ENCODE results near the gene RGS19.

DNA sequence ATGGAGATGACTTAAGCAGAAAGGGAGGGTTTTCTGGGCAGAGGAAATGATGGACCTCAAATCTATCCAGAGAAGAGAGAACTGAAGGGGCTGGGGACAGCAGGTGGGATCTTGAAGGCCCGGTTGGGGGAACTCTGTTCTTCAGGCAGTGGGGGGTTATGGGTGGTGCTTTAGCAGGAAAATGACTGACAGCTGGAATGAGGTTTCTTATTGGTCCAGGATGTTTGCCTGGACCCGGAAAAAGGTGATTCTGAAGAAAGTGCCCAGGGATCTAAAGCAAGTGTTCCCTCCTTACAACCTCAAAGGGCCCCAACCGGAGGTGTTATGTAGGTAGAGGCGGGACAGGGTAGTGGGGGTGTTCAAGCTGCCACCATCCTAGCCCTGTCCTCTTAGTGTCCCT is 16.1 kb upstream of the RGS19 start:
- TF ChIP-seq POLR2A (IDR thresholded peaks at IDR 0.05; ENCODE audit: low read depth, low read length): no peak
- no peak for TF ChIP-seq TAF1 (IDR thresholded peaks at IDR 0.05; ENCODE audit: borderline replicate concordance, low read depth, low read length)
